Stimulated activated CD4-positive, alpha-beta T cell treated with anti-CD3 and anti-CD28 coated beads, TNF-alpha, amount 100 ng/mL, for 4 hours (primary cell): ENCODE results near the gene ABR.
"Not testable (repeated sequence)": the region's sequence is repeated elsewhere in the genome, so short reads cannot be mapped to it uniquely, and the experiment has no call there.

Experiments used
- DNase-seq, 3 experiments: peaks; one replicate each; pipeline ENCODE4 v3.0.0-alpha.2; 2020; ENCODE audit warnings: low read depth in 3 of 3

Gene ABR

DNA sequence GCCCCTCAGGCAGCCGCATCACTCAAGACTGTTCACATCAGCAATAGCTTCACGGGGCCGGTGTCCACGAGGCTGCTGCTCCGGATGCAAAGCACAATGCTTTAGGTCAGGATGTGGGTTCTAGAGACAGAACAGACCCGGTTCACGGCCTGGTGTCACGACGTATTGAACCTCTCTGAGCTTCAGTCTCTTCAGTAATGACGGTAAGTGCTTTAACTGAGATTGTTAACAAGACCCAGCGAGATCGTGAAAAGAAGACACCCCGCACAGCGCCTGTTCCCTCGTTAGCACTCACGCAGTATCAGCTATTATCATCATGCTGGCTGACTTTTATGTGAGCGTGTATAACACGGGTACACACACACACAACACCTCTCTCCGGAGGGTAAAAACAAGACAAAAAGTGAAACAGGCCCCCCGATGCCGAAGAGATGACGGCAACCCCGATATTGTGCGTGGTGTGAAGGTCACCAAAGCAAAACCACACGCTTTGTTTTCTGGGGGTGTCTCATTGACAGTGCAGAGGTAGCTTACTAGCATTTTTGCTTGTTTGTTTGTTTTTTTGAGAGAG, 21.4 kb upstream of the ABR start:
- no peak for DNase-seq

DNA sequence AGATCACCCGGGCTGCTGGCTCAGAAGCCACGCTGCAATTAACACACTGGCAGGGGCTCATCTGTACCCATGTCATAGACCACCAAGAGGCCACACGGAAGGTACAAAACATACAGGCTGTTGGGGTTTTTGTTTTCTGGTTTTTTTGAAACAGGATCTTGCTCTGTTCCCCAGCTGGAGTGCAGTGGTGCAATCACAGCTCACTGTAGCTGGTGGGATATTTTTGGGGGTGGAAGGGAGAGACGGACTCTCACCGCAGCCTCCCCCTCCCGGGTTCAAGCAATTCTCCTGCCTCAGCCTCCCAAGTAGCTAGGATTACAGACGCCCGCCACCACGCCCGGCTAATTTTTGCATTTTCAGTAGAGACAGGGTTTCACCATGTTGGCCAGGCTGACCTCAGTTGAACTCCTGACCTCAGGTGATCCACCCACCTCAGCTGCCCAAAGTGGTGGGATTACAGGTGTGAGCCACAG, 19.5 kb upstream of the ABR start:
- not testable (repeated sequence) for DNase-seq

DNA sequence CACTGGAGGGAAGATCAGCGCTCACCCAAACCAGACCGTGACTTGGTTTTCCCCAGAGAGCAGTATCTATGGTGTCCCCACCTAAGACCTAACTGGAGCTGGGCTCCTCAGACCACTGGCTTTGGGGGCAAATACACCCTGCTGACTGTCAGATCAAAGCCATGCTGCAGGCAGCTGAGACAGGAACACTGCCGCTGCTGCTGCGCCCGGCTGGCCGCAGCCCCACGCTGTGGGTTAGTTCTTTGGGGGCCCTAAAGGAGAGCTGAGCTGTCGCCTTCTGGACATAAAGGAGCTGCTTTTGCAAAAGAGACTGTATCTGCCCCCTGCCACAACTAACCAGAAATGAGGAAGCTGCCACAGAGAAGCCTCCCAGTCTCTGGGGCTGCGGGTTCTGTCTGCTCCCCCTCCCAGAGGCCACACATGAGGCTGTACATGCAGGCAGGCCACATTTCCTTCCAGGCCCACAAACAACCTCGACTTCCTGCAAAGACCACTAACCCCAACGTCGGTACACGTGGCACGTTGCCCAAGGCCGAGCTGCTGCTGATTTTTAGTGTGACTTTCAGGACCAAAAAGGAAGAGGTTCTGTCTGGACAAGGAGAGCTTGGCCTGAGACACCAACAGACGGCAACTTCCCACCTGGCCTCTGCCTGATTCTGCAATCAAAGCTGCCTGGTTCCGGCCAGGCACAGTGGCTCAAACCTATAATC, 18.2 kb upstream of the ABR start:
- DNase-seq: no peak

DNA sequence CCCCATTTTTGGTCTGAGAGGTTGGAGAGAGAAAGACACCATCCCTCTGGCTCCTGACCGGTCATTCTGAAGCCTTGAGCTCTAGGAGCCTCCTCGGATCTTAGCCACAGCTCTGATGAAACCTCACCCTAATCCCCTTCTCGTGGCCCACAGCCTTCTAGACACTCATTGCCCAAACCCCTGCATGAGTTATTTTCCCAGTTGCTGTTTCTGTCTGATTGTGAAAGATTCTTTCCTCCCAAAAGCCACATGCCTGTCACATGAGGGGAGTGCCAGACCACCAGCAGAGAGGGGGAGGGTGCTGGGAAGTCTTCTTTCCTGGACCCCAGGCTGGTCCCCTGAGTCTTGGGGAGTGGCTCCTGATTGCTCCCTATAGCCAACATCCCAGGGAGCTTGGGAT, 17.6 kb upstream of the ABR start:
- DNase-seq: no peak

DNA sequence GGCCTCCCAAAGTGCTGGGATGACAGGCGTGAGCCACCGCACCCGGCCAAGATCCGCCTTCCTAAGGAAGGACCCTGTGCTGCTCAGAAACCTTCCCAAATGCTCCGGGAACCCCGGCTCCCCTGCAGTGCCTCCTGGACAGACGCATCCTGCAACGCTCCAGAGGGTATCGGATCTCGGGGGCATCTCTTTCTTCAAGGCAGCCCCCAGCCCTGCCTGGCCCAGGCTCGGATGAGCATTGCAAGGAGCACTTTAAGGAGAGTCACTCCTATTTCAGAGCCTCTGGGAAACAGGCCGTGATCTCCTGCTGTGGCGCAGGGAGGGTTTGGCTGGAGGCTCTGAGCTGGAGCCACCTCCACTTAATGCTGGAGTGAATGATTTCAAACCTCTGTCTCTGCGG, 17.2 kb upstream of the ABR start:
- DNase-seq: no peak

DNA sequence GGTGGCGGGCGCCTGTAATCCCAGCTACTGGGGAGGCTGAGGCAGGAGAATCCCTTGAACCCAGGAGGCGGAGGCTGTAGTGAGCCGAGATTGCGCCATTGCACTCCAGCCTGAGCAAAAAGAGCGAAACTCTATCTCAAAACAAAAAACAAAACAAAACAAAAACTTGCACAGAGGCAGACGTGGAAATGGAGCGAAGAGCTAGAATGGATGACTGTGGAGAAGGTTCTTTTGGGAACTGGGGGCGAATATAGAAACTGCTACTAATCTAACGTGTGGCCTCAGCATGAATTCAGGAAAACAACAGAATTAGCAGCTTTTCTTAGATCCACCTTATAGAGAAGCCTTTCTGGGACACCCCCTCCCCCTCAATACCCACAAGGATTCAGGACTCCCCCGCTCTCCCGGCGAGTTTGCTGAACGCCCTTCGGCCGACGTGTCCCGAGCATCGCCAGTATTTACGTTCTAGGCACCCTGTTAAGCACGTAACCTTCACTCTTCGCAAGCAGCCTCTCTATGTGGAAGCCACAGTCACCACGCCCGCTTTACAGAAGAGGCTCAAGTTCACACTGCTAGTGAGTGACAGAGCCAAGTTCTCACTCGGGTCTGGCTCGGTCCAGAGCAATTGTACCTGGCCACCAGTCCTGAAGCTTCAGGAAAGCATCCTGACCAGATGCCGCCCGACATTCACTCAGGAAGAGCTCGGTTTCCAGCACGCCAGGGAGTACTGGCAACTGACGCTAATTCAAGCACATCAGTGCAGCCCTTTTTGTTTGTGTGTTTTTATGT, 13.3 kb upstream of the ABR start:
- DNase-seq: no peak

DNA sequence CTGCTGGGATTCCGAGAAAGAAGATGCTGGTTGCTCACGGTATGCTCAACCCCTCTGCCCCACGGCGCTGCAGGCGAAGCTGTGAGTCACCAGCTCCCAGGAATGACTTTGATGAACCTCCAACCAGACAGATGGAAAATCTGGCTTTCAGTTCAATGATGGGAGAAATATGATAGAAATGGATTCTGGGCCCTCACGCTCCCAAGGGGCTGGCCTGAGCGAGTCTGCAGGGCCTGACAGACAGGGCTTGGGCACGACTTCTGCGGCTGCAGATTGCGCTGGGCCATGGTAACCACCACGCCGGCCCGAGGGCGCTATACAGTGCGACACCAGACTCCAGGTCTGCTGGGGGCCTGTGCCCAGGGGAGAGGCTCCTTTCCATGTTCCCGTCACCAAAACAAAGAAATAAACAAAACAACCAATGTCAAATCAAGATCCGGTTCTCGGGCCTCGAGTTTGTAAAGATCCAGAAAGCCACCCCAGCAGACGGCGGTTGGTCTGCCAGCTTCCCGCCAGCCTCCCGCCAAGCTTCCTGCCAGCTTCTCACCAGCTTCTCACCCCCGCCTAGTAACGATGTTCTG, 11.1 kb upstream of the ABR start:
- DNase-seq: no peak

DNA sequence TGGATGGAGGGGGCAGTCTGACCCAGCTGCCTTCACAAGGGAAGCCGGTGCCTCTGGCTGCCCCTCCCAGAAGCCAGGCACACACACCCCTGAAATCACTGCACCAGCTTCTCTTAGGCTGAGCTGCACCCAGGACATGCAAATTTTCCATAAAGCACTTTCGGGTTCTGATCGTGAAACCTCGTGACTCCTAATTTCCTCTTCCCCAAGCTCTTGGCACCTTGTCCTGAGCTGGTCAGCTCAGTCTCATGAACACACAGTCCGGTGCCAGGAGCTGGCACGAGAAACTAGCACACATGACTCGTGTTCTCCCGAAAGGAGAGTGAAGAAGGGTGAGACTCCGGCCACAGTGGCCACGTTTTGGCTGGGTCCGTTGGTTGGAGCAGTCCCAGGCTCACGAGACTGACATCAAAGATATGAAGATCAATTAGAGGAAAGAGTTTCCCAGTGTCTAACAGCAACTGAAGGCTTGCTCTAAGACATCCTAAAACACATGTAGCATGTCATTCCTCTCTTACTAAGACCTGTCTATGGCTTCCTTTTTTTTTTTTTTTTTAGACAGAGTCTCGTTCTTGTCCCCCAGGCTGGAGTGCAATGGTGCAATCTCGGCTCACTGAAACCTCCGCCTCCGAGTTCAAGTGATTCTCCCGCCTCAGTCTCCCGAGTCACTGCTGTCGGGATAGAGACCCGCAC, 9.2 kb upstream of the ABR start:
- DNase-seq: no peak

DNA sequence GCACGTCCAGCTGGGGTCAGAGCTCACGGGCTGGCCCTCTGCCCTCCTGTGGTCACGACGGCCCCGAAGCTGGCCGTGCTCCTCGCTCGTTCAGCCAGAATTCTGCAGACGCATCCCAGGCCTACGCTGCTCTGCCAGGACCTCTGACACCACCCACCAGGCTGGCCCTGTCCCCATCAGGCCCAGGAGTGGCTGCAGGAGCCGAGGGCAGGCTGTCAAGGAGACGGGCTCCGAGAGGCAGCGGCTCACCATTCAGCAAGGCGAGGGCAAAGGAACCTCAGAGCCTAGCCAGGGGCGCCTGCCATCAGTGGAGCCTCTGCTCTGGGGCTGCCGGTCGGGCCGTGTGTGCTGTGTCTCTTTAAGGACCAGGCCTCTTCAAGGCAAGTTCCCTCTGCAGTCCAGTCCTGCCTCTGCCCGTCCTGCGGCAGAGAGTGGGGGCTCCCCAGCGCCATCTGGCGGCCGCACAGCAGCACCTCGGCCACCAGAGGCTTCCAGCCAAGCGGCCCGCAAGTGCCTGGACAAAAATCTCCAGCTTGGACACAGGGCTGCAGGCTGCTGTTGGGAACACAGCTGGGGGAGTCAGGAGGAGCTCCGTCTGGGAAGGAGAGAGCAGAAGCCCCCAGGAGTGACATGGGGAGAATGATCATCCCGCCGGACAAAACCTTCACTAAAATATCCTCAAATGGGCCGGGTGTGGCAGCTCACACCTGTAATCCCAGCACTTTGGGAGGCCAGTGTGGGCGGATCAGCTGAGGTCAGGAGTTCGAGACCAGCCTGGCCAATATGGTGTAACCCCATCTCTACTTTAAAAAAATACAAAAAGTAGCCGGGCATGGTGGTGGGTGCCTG, 7.4 kb upstream of the ABR start:
- DNase-seq: peak; percentile 53 to 59 (median 58)

DNA sequence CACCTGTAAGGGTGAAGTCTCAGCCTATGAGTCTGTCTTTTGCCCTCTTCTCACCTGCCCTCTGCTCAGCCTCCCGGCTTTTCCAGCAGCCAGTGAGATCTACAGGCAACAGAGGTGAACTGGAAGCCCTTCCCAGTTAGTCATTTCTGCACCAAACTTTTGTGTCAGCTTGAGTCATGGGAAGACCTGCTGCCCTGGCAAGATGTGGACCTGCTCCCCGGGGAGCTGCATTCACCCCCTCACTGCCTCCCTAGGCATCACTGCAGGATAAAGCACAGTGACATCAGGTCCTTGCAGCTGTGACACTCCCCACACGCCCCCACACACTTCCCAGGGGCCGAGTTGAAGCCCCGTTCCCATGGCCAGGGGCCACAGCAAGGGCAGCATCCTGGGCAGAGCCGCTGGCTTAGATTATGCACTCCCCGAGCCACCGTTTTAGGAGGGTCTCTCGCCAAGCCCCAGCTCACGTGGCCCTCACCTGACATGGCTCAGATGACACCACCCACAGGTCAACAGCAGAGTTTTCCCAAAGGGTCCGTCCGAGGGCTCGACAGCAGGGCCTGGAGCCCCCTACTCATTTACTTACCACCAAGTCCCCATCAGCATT, 6.5 kb upstream of the ABR start:
- no peak for DNase-seq

DNA sequence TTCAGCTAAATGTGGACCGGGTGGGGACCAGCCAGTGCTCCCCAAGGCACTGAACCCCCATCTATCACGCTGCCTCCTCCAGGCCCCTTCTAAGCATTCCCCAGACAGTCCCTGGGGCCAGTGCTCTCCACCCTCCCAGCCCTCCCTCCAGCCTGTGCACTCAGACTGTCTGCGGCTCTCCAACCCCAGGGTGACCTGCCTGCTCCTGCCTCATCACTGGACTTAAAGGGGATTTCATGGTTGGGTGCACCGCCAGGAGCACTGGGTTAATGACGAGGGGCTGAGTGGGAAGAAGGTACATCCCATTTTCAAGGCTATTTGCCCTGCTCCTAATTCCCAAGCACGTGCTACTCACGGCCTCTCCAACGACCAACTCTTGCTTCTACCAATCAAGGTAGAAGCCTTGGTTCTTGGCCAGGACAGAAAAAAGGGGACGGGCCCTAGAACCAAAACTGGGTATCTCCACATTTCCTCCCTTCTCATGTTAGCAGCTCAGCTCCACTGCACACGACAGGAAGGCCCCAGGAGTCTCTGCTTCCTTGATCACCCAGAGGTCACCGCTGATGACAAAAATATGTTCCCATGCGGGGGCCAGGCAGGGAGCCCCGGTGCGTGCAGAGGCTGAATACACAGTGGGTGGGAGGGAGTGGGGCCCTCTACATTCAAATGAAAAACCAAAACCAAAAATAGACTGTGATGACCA, 3.5 kb upstream of the ABR start:
- no peak for DNase-seq

DNA sequence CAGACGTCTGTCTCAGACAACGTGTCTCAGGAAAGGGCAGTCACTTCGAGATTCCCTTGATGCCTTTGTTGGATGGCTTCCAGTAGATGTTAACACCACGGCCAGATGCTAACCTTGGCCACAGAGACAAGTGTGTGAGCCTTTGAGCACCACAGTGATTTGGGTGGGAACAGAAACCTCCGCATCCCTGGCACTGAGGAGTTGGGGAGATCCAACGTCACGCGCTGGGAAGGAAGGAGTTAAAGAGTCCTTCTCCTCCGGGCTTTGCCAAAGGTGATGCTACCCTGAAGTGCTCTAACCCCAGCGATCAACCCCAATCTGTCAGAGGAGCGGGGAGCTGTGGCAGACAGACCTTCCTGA, 3.0 kb upstream of the ABR start:
- DNase-seq: no peak

DNA sequence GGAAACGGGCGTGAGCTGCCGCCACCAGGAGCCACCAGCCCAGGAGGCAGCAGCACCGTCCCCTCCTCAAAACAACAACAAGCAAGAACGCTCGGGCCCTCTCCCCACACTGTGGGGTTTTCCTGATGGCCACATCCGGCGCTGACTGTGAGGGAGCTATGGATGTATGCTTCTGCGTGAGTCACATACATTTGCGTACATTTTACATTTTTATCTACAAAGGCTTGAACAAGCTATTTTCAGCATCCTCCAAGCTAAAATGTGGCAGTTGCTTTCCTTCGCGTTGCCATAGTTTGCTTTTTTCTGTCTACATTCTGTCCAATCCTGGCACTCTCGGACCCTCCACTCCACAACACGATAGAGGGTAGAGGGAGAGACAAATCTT, 2.0 kb upstream of the ABR start:
- DNase-seq: no peak

DNA sequence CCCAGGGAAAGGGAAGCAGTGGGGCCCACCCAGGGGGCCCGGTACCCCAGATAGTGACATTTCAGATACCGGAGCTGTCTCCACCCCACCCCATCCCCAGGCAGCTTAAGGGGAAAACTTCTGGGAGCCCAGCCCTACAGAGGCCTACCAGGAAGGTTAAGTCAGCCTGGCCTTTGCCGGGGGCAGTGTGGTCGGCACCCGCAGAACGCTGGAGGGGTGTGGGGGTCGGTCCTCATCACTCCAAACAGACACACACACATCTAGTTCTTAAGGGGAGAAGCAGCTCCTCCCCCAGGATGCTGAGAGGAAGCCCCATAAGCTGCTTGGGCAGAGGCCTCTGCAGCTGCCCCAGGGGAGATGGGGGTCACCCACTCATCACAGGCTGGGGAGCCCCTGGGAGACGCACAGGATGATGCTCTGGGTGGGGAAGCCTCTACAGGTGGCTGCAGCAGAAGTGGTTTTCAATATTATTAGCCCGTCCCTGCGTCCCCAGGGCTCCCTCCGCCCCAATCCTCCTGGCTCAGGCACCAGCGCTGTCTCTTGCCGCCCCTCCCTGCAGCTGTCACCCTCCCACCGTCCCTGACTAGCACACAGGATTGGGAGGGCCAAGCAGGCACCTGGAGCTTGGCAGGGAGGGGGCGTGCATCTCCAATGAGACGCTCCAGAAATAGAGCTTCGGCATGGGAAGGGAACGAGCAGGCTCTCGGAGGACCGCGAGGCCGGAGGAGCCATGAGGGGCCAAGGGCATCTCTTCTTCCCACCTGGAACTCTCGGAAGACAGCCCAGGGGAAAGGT, 1.4 kb upstream of the ABR start:
- DNase-seq: no peak

DNA sequence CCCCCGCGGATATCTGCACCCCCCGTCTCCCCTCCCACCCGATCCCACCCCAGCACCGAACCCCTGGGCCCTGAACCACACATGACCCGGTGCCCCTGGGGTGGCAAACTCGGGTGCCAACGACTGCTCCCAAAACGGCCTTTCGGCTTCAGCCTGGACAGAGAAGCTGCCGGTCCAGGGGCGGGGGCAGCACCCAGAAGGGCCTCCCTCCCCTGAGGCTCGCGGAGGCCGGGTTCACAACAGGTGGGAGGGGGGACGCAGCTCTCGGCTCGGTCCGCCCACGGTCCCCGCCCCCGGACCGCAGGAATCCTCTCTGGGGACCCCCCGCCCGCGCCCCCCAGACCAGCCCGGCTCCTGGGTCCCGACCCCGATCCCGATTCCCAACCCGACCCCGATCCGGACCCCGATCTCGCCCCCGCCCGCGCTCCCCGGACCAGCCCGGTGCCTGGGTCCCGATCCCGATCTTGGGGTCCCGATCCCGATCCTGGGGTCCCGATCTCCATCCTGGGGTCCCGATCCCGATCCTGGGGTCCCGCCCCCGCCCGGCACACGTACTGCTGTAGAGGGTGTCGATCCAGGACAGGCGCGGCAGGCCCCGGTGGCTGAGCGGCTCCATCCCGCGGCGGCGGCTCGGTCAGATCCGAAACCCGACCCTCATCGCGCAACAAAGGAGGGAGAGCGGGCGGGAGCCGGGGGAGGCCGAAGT, 516 bp downstream of the ABR start:
- DNase-seq: no peak

DNA sequence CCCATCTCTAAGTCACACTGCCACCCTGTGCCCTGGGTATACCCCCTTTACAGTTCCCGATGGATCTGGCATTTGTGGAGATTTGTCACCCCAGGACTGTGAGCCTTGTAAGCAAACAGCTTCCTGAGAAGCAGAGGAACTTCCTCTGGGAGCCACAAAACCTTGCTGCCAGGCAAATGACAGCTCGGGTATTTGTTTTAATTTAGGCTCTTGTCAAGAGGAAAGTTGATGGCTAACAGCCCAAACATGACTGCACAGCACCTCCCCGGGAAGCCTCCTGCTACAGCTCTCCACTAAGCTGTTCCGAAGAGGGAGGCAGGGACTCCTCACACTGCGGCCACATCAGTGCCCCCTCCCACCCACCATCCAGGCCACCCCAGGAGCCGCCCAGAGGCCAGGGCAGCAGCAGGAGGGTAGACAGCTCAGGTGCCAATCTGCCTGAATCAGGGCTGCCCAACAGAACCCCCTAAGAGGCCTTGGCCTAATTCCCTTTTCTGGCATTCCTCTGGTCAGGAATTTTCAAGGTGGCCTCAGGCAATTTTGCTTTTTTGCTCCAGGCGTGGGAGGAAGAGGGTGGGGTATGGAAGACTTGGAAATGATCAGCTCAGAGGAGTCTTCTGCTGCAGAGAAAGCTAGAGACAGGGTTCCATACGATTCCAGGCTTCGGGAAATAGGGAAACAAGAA, 2.6 kb downstream of the ABR start:
- no peak for DNase-seq

DNA sequence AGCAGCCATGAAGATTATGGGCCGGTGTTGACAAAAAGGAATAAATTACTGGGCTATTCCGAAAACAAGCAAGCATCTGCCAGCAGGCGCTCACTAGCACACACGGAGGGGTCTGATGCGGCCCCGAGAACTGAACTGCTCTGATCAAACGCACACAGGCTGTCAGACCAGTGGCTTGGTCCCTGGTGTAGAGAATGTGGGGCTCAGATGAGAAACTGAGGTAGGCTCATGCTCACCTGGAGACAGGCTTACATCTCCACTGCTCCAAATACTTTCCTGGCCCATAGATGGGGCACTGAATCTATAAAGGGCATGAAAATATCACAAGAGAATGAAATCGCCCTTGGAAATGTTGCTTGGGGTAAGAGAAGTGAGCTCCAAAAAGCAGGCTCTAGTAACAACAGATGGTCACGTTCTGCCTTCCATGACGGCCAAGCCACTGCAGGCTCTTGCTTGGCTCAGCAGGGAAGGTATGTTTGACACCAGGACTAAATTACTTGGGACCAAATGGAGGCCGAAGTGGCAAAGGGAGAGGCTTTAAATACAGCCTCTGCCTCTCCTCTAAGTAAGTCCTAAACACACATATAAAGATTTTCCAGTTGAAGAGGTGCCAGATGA, 5.4 kb downstream of the ABR start:
- DNase-seq: no peak
